GM18511 (cell line): ENCODE measurements around the gene DOHH.
"Not testable (repeated sequence)": the region's sequence is repeated elsewhere in the genome, so short reads cannot be mapped to it uniquely, and the experiment has no call there.

Source experiments
- ATAC-seq: cut with Tn5 transposase; IDR thresholded peaks from one replicate; pipeline ENCODE4 v1.9.1; 2021; ENCODE audit warnings: mild to moderate bottlenecking, moderate library complexity; ENCODE audit not compliant: unreplicated experiment

Gene DOHH

GRCh38 chr19:3520166-3521103, 20.0 kb upstream of the DOHH start:
- ATAC-seq, result no peak

- no peak for ATAC-seq
These were observed 18.7 kb upstream of the DOHH start for GRCh38 chr19:3519126-3519525.

- ATAC-seq, result no peak
These were observed 18.2 kb upstream of the DOHH start for GRCh38 chr19:3518659-3519058.

GRCh38 chr19:3518255-3518654, 17.8 kb upstream of the DOHH start:
- ATAC-seq, result no peak

GRCh38 chr19:3517638-3518037, 17.2 kb upstream of the DOHH start:
- no peak for ATAC-seq

GRCh38 chr19:3516675-3517207, 16.3 kb upstream of the DOHH start:
- no peak for ATAC-seq

GRCh38 chr19:3515891-3516422, 15.5 kb upstream of the DOHH start:
- ATAC-seq, result no peak

GRCh38 chr19:3514930-3515329, 14.5 kb upstream of the DOHH start:
- no peak for ATAC-seq

- ATAC-seq, result no peak
These were observed 13.0 kb upstream of the DOHH start for GRCh38 chr19:3513229-3514140.

- no peak for ATAC-seq
These were observed 12.2 kb upstream of the DOHH start for GRCh38 chr19:3512562-3513228.

GRCh38 chr19:3511506-3512251, 11.2 kb upstream of the DOHH start:
- no peak for ATAC-seq

- no peak for ATAC-seq
These were observed 10.3 kb upstream of the DOHH start for GRCh38 chr19:3510727-3511126.

- no peak for ATAC-seq
These were observed 9.1 kb upstream of the DOHH start for GRCh38 chr19:3509566-3509989.

- ATAC-seq, result no peak
These were observed 8.5 kb upstream of the DOHH start for GRCh38 chr19:3508771-3509535.

- ATAC-seq, result not testable (repeated sequence)
These were observed 7.7 kb upstream of the DOHH start for GRCh38 chr19:3508121-3508661.

GRCh38 chr19:3507371-3508120, 7.1 kb upstream of the DOHH start:
- no peak for ATAC-seq

GRCh38 chr19:3506384-3507340, 6.2 kb upstream of the DOHH start:
- peak; percentile 12 for ATAC-seq
